Activated naive CD4-positive, alpha-beta T cell treated with anti-CD3 and anti-CD28 coated beads, Interleukin-2, amount 50 U/mL, for 72 hours (primary cell): Measurements from ENCODE around the gene SPTB. TPM values are rescaled to one million over a fixed set of nuclear protein-coding genes. Genes with fewer than 3 reads are reported as not detected.
A peak's percentile ranks its signal among the peaks of the same experiment; 100 is the strongest.

Experiments
- ATAC-seq, 2 donors: fragments of 150-1000 bp; cut with Tn5 transposase; 2 replicates each; pipeline ENCODE4 v1.10.0; 2021; ENCODE audit warnings: mild to moderate bottlenecking in 2 of 2, moderate library complexity in 2 of 2
- DNase-seq, 2 donors: peaks; one replicate each; pipeline ENCODE4 v3.0.0; 2021 to 2022; ENCODE audit warnings: low spot score in 2 of 2
- H3K27ac Mint-ChIP-seq, 2 donors: one replicate each; pipeline ENCODE4 v1.8.0; 2022; ENCODE audit warnings: mild to moderate bottlenecking in 2 of 2, mixed read lengths in 2 of 2
- H3K36me3 Mint-ChIP-seq, 2 donors: one replicate each; pipeline ENCODE4 v1.8.0; 2022; ENCODE audit warnings: mixed read lengths in 2 of 2
- H3K9me3 Mint-ChIP-seq, 2 donors: one replicate each; pipeline ENCODE4 v1.8.0; 2022; ENCODE audit warnings: mixed read lengths in 2 of 2
- total RNA-seq, 2 donors: library from RNA; stranded (reverse); gene quantifications; one replicate each; pipeline ENCODE4 v1.2.3, GENCODE V29; 2022

The SPTB gene
- total RNA-seq, 2 donors from 2014 or later, result 0.41 to 0.66 TPM

- DNase-seq, result no peak
- peak overlapping the region in 1 of 2 donors; percentile 55 for H3K27ac Mint-ChIP-seq
- H3K9me3 Mint-ChIP-seq, result no peaks in the 10 kb centered on the region
- H3K36me3 Mint-ChIP-seq, result no peaks in the 10 kb centered on the region
- no peak for ATAC-seq
Measured at GRCh38 chr14:64745511-64746091, 134.1 kb downstream of the SPTB start.

GRCh38 chr14:64743061-64743460 is 136.6 kb downstream of the SPTB start:
- DNase-seq (no peak), ATAC-seq (no peak)
- Mint-ChIP-seq H3K9me3 (no peaks in the 10 kb centered on the region), H3K36me3 (no peaks in the 10 kb centered on the region), H3K27ac (peak overlapping the region in 1 of 2 donors; percentile 29)

GRCh38 chr14:64741961-64742360 is 137.7 kb downstream of the SPTB start:
- Mint-ChIP-seq H3K36me3 (no peaks in the 10 kb centered on the region), H3K27ac (no peak overlapping the region), H3K9me3 (no peaks in the 10 kb centered on the region)
- ATAC-seq (no peak), DNase-seq (no peak)

GRCh38 chr14:64741200-64741599 is 138.5 kb downstream of the SPTB start:
- no peak for DNase-seq
- H3K36me3 Mint-ChIP-seq, result no peaks in the 10 kb centered on the region
- H3K27ac Mint-ChIP-seq, result peak overlapping the region in 1 of 2 donors; percentile 44
- ATAC-seq, result no peak
- H3K9me3 Mint-ChIP-seq, result no peaks in the 10 kb centered on the region

- Mint-ChIP-seq H3K9me3 (no peaks in the 10 kb centered on the region), H3K27ac (no peak overlapping the region), H3K36me3 (no peaks in the 10 kb centered on the region)
- no peak for ATAC-seq
- no peak for DNase-seq
Measured at GRCh38 chr14:64738281-64738804, 141.4 kb downstream of the SPTB start.

GRCh38 chr14:64737391-64738280 is 142.1 kb downstream of the SPTB start:
- H3K27ac Mint-ChIP-seq, result no peak overlapping the region

GRCh38 chr14:64736271-64737169 is 143.2 kb downstream of the SPTB start:
- no peaks in the 10 kb centered on the region for H3K9me3 Mint-ChIP-seq
- H3K27ac Mint-ChIP-seq, result no peak overlapping the region
- no peak for ATAC-seq
- DNase-seq, result no peak
- no peaks in the 10 kb centered on the region for H3K36me3 Mint-ChIP-seq

More at GRCh38 chr14:64737391-64738280, 142.1 kb downstream of the SPTB start:
- ATAC-seq (no peak), DNase-seq (no peak)
- Mint-ChIP-seq H3K9me3 (no peaks in the 10 kb centered on the region), H3K36me3 (no peaks in the 10 kb centered on the region)

GRCh38 chr14:64734990-64735389 is 144.7 kb downstream of the SPTB start:
- Mint-ChIP-seq H3K36me3 (no peaks in the 10 kb centered on the region), H3K9me3 (no peaks in the 10 kb centered on the region), H3K27ac (peak overlapping the region in 1 of 2 donors; percentile 70)
- DNase-seq (no peak), ATAC-seq (no peak)

- no peak for ATAC-seq
- no peaks in the 10 kb centered on the region for H3K36me3 Mint-ChIP-seq
- H3K9me3 Mint-ChIP-seq, result no peaks in the 10 kb centered on the region
- no peak overlapping the region for H3K27ac Mint-ChIP-seq
- DNase-seq, result no peak
Measured at GRCh38 chr14:64733899-64734298, 145.8 kb downstream of the SPTB start.

- H3K27ac Mint-ChIP-seq, result no peak overlapping the region
- no peak for ATAC-seq
- H3K36me3 Mint-ChIP-seq, result no peaks in the 10 kb centered on the region
- DNase-seq, result no peak
- no peaks in the 10 kb centered on the region for H3K9me3 Mint-ChIP-seq
Measured at GRCh38 chr14:64733321-64733720, 146.4 kb downstream of the SPTB start.

- ATAC-seq (no peak), DNase-seq (no peak)
- H3K9me3 Mint-ChIP-seq, result no peaks in the 10 kb centered on the region
- H3K36me3 Mint-ChIP-seq, result no peaks in the 10 kb centered on the region
- no peak overlapping the region for H3K27ac Mint-ChIP-seq
Measured at GRCh38 chr14:64732536-64733120, 147.1 kb downstream of the SPTB start.

GRCh38 chr14:64732066-64732465 is 147.6 kb downstream of the SPTB start:
- Mint-ChIP-seq H3K27ac (no peak overlapping the region), H3K36me3 (no peaks in the 10 kb centered on the region), H3K9me3 (no peaks in the 10 kb centered on the region)
- ATAC-seq (no peak), DNase-seq (no peak)

- no peaks in the 10 kb centered on the region for H3K9me3 Mint-ChIP-seq
- peak overlapping the region in 1 of 2 donors; percentile 66 for H3K27ac Mint-ChIP-seq
- ATAC-seq, result no peak
- H3K36me3 Mint-ChIP-seq, result no peaks in the 10 kb centered on the region
- no peak for DNase-seq
Measured at GRCh38 chr14:64731141-64731581, 148.5 kb downstream of the SPTB start.

- H3K9me3 Mint-ChIP-seq, result no peaks in the 10 kb centered on the region
- DNase-seq, result no peak
- peak overlapping the region in 1 of 2 donors; percentile 70 for H3K27ac Mint-ChIP-seq
- no peaks in the 10 kb centered on the region for H3K36me3 Mint-ChIP-seq
- no peak for ATAC-seq
Measured at GRCh38 chr14:64730681-64731080, 149.0 kb downstream of the SPTB start.

GRCh38 chr14:64730061-64730440 is 149.7 kb downstream of the SPTB start:
- Mint-ChIP-seq H3K9me3 (no peaks in the 10 kb centered on the region), H3K27ac (peak overlapping the region in 1 of 2 donors; percentile 70), H3K36me3 (no peaks in the 10 kb centered on the region)
- DNase-seq, result no peak
- no peak for ATAC-seq

- Mint-ChIP-seq H3K27ac (peak overlapping the region in 1 of 2 donors; percentile 57), H3K9me3 (no peaks in the 10 kb centered on the region), H3K36me3 (no peaks in the 10 kb centered on the region)
- ATAC-seq (no peak), DNase-seq (no peak)
Measured at GRCh38 chr14:64729386-64730060, 150.2 kb downstream of the SPTB start.
